HFF-Myc (cell line): ENCODE data around the gene MIAT.

Experiments used
- DNase-seq: peaks from one replicate; pipeline ENCODE4 v3.0.0-alpha.2; 2011; ENCODE audit warnings: low read depth; ENCODE audit errors: extremely low read depth
- H3K4me3 ChIP-seq: replicated peaks from 2 replicates; pipeline ENCODE4 v1.5.1; 2011; ENCODE audit warnings: low read depth, mild to moderate bottlenecking, control low read depth, low read length
- CTCF ChIP-seq: IDR thresholded peaks from 2 replicates; pipeline ENCODE4 v1.5.1; 2012; ENCODE audit warnings: mild to moderate bottlenecking, low read depth, low read length, control low read depth; ENCODE audit errors: missing control alignments

The MIAT gene

GRCh38 chr22:26619510-26619909, 37.9 kb upstream of the MIAT start:
- DNase-seq: no peak

GRCh38 chr22:26620197-26620596, 37.2 kb upstream of the MIAT start:
- no peak for TF ChIP-seq CTCF
- DNase-seq: no peak
- no peak overlapping the region for H3K4me3 ChIP-seq

More at GRCh38 chr22:26619510-26619909, 37.9 kb upstream of the MIAT start:
- no peak for TF ChIP-seq CTCF
- no peak overlapping the region for H3K4me3 ChIP-seq

GRCh38 chr22:26621663-26622062, 35.7 kb upstream of the MIAT start, which contains the start of gene CRYBA4:
CRYBA4 (plus strand) TSS chr22:26621963; CDS start chr22:26622597, 634 bp downstream.
- no peak within 1 kb of the TSS for H3K4me3 ChIP-seq
- TF ChIP-seq CTCF: no peak
- no peak for DNase-seq

- no peak for TF ChIP-seq CTCF
- no peak overlapping the region for H3K4me3 ChIP-seq
- DNase-seq: no peak
These were observed 33.4 kb upstream of the MIAT start for GRCh38 chr22:26623984-26624383.

GRCh38 chr22:26624803-26625202, 32.6 kb upstream of the MIAT start:
- TF ChIP-seq CTCF: no peak
- no peak overlapping the region for H3K4me3 ChIP-seq
- DNase-seq: no peak

- TF ChIP-seq CTCF: no peak
- no peak for DNase-seq
- H3K4me3 ChIP-seq: no peak overlapping the region
These were observed 27.2 kb upstream of the MIAT start for GRCh38 chr22:26629988-26630761.
